Stimulated activated CD8-positive, alpha-beta memory T cell treated with anti-CD3 and anti-CD28 coated beads, Interleukin-7, amount 100 ng/mL, for 48 hours (primary cell): ENCODE measurements around the gene AOPEP.
"Not testable (repeated sequence)": the region's sequence is repeated elsewhere in the genome, so short reads cannot be mapped to it uniquely, and the experiment has no call there.

Experiments used
- DNase-seq, 2 donors: peaks; one replicate each; pipeline ENCODE4 v3.0.0-alpha.2; 2020; ENCODE audit warnings: low read depth in 1 of 2; ENCODE audit errors: extremely low read depth in 1 of 2

Gene AOPEP

DNA sequence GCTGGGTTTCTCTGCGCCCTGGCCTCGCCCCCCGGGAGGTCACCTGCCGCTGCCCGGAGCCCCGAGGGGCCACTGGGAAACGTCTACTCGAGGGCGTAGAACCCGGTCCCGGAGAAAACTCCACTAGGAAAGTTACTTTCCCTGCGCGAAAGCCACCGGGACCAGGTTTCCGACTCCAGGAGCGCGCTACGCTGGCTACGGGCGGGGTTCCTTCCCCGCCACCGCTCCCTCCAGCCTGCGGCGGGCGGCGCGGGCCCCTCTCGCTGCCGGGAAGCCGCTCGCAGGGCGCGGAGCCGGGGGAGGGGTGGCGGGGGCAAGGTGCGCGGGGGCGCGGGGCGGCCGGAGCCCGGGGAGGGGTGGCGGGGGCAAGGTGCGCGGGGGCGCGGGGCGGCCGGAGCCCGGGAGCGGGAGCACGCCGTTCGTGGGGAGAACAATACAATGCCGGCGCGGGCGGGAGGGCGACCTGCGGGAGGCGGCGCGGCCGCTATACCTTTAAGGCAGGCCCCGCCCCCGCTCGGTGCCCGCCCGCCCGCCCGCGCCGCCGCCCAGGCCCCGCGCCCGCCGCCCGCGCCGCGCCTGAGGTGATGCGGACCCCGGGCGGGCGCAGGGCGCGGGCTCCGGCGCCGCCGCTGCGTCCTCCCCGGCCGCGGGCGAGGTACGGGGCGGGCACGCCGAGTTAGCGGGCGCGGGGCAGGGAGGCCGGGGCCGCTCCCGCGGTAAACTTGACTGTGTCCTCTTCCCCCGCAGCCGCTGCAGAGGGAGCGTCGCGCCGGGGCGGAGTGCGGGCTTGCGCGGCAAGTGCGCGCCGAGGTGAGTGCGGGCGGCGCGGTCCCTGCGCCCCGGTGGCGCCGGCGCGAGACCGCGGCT, 278.1 kb downstream of the AOPEP start:
- no peak for DNase-seq

- DNase-seq = no peak
Observed at GRCh38 chr9:95005278-95006143, 279.0 kb downstream of the AOPEP start.

DNA sequence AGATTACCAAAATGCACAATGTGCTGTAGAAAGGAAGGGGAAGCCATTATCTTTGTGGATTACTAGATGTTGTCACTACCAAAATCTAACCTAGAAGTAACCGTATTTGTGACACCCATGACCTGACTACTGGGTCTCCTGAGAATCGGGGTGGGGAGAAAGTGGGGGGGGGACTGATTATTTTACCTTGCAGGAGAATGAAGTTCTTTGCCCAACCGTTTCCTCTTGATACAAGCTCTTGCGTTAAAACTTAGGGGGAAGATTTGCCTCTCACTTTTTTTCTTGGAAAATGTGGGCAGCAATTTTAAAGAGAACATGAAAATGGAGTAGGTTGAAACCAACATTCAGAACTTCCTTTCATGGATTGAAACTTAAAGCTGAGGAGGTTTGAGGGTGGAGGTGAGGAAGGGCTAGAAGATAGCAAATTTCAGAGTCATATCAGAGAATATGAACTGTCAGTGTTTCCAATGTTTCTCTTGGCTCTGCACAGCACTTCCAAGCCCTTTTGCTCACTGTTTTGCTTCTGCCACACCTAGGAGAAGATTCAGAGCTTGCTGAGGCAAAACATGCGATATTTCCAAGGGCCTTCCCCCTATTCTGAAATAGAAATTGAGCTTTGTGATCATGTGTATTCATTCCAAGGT, 280.8 kb downstream of the AOPEP start:
- no peak for DNase-seq

GRCh38 chr9:95008151-95008771, 281.8 kb downstream of the AOPEP start:
- no peak for DNase-seq

DNA sequence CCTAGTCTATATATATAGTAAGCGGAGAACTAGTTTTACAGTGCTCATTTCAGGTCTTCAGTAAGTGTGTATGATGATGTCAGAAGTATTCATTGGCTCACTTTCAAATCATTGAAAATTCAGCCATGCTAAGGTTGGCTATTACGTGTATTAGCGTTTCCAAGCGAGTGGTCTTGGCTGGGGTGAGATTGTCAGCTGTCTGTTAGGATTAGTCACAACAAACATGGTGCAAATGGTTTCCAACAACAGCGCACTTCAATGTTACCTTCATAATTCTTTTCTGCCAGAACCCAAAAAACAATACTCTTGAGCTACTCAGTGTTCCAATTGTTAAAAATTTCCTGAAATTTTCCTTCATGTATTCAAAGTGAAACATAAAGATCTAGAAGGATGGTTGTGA, 283.0 kb downstream of the AOPEP start:
- no peak for DNase-seq

DNA sequence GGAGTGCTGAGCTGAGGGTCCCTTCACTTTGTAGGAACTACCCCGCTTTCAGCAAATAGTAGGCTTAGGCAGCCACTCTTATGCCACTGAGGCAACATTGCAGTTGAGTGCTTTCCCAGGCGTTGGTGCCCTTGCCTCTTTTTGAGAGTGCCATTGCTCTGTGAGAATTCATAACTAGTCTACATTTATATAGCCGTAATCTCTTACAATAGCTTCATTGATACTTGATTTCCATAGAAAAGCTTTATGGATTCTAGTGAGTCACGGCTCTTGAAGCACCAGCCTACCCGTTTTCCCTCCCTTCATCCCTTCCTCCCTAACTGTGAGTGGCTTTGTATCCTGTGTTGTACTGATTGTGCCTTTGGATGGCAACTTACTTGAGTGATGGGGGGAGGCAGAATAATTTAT, 283.9 kb downstream of the AOPEP start:
- DNase-seq = no peak

GRCh38 chr9:95012035-95012708, 285.7 kb downstream of the AOPEP start:
- no peak for DNase-seq

- no peak for DNase-seq
Observed at GRCh38 chr9:95012902-95013301, 286.4 kb downstream of the AOPEP start.

DNA sequence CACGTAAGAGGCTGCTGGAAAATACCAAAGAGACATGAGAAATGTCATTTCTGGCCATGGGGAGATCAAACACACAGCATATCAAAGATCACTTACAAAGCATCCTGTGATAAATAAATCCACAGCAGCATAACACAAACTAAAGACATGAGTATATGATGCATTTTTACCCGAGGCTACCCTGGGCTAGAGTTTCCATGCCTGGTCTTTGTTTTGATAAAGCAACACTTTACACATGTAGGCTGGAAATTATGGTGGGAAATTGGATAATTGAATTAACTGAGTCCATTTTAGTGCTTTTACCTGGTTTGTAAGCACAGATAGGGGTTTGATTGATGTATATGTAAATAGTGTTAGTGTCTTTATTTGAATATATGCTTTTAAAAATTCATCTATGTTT, 288.4 kb downstream of the AOPEP start:
- no peak for DNase-seq

DNA sequence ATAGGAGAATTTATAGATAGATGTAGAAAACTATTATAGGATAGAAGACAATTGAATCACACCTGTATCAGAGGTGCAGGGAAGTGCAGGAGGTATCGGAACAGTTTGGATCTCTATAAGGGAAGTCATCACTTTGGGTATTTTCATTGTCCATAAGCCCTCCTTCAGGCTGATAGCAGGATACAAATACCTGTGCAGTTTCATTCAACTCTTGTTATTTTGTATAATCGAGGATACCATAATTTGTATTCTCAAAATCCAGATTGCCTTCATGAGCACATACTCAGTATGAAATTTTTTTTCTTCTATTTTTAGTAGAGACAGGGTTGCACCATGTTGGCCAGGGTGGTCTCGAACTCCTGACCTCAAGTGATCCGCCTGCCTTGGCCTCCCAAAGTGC, 289.1 kb downstream of the AOPEP start:
- DNase-seq = no peak

DNA sequence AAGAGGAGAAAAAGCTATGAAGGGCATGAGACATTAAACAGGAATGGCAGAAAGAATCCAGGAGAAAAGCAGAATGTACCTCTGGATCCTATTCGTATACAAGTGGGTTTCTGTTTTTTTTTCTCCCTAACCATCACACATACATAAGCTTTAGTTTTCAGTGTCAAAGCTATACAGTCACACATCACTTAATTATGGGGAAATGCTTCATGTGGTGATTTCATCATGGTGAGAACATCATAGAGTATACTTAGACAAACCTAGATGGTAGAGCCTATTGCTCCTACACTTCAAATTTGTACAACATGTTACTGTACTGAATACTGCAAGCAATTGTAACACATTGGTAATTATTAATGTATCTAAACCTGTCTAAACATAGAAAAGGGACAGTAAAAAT, 290.6 kb downstream of the AOPEP start:
- DNase-seq = no peak

GRCh38 chr9:95017661-95018060, 291.2 kb downstream of the AOPEP start:
- DNase-seq = no peak

GRCh38 chr9:95018099-95018936, 291.8 kb downstream of the AOPEP start:
- no peak for DNase-seq

DNA sequence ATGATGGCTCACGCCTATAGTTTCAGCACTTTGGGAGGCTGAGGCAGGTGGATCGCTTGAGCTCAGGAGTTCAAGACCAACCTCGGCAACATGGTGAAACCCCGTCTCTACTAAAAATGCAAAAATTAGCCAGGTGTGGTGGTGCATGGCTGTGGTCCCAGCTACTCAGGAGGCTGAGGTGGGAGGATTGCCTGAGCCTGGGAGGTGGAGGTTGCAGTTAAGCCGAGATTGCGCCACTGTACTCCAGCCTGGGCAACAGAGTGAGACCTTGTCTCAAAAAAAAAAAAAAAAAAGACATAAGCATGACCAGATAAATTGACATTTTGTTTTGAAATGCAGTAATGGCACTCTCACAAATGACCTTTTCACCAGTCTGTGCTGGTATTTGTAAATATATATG, 294.1 kb downstream of the AOPEP start:
- DNase-seq = not testable (repeated sequence)

GRCh38 chr9:95021166-95021886, 294.8 kb downstream of the AOPEP start:
- no peak for DNase-seq

GRCh38 chr9:95022657-95023056, 296.2 kb downstream of the AOPEP start:
- DNase-seq = no peak

DNA sequence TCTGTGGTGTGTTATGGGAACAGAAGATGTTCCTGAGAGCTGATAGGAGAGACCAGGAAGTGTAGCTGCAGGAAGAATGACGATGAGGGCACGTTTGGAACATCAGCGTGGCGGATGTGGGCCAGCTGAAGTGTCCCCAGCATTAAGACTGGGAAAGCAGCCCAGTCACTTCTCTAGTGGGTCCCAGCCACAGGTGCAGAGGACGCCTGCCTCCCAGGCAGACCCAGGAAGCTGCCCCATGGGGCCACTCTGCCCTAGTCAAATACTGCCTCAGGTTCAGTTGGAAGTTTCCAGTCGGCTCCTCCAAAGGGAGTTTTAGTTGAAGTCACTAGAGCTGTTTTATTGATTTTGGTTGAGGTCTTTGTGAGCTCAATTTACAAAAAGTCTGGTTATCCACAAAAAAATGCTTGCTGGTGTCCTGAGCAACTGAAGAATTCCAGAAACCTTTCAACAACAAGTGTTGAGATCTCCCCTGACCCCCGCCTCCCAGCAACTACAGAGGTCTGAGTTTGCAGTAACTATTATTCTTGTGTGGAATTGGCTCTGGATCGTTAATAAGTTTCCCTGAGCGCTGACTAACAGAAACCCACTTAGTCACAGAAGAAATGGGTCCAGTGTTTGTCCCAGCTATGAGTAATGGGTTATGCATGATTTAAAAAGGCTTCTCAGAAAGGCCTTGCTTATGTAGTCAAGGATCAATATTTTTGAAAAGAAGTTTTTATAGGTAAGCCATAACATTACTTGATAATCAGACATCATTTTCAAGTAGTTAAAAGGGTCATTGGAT, 296.9 kb downstream of the AOPEP start:
- no peak for DNase-seq

DNA sequence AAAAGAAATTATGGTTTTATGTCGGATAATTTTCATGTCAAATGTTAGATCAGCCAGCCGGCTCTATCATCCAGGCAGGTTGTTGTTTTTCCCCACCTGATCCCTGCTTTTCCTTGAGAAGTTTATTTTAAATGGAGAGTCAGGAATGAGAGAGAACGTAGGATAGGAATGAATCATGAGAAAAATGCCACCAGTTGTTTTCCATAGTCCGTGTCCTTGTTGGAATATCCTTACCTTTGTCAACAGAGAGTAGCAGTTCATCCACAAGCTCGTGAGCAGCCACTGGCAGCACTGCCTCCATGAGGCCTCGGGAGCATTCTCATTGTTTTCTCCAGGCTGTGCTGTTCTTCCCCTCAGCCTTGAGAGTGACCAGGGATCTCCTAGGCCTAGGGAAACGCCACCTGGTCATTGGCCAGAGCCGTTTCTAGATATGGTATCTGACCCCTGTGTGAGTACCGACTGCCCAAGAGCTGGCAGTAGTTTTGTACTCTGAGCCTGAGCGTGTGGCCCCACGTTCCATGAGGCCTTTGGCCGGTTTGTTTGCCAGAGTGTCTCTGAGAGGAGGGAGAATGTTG, 297.7 kb downstream of the AOPEP start:
- no peak for DNase-seq
